Measurements from ENCODE around the gene FBXL16.

Gene FBXL16

GRCh38 chr16:721765-722540 is 16.4 kb upstream of the FBXL16 start:
- DNase-seq = no peak

- DNase-seq = peak; percentile 83
Measured at GRCh38 chr16:720990-721764, 15.6 kb upstream of the FBXL16 start, which contains the start of gene ANTKMT. ANTKMT (plus strand) TSS chr16:721146; CDS start chr16:721275, 129 bp downstream.

DNA sequence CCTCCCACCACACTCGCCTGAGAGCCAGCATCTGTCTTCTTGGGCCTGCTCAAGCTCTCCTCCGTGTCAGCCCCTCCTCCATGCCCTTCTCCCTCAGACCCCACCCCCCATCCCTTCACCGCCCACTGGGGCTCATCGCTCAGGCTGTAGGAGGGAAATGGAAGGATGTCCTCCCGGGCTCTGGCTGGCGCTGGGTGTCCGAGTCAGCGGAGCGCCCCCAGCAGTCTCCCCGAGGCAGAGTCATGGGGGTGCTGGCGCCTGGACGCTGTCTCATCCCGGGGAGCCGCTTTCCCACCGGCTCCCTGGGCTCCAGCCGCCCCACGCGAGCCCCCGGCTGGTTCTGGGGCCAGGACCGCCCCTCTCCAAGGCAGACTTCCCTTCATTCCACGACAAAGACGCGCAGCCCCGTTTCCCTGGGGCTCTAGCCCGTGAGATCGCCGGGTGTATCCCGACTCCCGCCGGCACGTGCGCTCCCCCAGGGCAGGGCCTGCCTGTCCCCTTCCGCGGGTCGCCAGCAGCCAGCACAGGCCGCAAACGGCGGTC is 14.9 kb upstream of the FBXL16 start:
- DNase-seq = peak; percentile 55

DNA sequence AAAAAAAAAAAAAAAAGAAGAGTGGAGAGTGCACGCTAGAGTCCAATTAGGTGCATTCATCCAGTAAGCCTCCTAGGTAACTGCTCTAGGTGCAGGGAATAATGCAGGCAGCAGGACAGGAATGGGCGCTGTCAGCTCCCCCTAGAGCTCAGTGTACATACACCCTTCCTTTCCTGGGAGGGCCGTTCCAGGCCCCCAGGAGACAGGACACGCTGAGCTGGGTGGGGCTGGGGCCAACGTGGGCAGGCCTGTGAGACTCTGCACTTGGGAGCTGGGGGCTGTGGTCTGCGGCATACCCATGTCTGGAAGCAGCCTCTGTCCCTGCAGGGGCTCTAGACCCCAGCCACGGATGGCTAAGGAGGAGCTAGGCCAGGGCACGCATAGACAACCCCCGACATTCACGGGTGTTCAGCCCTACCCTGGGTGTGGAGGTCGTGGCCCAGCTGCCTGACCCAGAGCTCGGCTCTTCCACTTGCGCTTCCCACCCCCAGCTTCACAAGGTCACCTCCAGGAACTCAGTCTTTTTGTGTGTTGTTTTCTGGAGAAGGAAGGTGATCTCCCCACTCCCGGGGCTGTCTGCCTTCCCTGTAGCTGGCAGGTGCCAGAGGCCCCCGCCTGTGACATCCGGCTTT is 14.3 kb upstream of the FBXL16 start:
- DNase-seq = no peak

DNA sequence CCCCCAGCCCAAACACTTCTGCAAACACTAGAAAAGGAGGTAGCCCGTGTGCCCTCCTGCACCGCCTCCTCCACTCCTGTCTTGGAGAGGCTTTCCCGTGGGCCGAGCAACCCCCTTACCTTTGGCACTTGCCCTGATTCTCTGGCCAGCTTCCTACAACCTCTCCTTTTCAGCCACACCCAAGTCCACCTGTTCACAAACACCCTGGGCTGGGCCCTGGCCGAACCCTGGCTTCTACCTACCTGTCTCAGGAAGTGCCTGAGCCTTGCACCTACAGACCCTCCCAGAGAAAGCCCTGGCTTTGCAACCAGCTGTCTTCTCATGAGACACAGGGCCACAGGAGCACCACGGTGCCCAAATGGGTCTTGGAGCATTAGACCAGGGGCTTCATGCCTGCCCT is 13.3 kb upstream of the FBXL16 start:
- no peak for DNase-seq

DNA sequence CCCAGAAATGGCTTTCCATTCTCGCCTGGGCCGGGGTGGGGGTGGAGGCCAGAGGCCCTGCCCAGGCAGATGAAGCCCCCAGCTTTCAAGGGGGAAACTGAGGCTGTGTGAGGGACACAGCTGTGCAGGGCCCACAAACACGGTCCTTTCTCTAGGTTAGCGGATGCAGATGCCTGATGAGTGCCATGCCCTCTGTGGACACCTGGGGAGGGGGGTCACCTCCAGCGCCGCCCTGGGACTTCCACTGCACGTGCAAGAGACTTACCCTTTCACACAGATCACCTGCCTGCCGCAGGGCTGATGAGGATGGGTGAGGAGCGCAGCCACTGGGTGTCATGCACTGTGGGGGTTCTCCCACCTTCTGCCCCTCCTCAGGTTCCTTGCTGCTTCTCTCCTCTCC is 12.8 kb upstream of the FBXL16 start:
- DNase-seq = no peak

DNA sequence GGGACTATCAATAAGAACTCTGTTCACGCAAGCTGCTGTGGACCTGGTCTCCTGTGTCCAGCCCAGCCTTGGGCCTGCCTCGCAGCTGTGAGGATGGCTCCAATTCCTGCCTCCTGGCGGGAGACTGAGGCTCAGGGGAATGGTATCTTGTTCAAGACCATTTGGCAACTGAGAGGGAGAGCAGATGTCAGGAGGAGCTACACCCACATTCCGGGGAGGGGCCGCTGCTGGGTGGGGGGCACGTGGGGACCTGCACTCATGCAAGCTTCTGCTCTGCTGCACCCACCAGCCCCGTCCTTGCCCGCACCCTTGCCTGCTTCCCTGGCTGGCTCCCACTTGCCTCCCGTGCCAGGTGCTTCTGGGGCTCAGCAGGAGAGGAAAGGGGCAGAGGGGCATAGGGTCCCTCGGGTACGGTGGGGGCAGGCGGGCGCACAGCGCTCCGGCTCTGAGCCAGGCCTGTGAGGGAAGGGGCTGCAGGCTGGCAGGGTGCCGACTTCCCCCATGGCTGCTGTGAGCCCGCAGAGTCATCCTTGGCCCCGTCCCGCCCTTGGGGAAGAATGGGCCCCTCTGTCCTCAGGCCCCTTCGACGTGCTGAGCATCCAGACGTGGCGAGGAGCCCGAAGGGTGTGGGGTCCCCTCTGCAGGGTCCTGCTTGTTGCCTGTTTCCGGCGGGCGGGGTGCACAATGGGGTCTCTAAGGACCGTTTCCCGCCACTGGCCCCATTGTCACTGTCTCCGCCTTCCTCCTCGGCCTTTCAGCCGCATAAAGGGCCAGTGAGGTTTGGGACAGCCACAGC is 12.0 kb upstream of the FBXL16 start:
- no peak for DNase-seq

- DNase-seq = no peak
Measured at GRCh38 chr16:716768-717325, 11.2 kb upstream of the FBXL16 start.

- no peak for DNase-seq
Measured at GRCh38 chr16:716200-716568, 10.6 kb upstream of the FBXL16 start.

GRCh38 chr16:715477-716199 is 10.0 kb upstream of the FBXL16 start:
- peak; percentile 35 for DNase-seq

DNA sequence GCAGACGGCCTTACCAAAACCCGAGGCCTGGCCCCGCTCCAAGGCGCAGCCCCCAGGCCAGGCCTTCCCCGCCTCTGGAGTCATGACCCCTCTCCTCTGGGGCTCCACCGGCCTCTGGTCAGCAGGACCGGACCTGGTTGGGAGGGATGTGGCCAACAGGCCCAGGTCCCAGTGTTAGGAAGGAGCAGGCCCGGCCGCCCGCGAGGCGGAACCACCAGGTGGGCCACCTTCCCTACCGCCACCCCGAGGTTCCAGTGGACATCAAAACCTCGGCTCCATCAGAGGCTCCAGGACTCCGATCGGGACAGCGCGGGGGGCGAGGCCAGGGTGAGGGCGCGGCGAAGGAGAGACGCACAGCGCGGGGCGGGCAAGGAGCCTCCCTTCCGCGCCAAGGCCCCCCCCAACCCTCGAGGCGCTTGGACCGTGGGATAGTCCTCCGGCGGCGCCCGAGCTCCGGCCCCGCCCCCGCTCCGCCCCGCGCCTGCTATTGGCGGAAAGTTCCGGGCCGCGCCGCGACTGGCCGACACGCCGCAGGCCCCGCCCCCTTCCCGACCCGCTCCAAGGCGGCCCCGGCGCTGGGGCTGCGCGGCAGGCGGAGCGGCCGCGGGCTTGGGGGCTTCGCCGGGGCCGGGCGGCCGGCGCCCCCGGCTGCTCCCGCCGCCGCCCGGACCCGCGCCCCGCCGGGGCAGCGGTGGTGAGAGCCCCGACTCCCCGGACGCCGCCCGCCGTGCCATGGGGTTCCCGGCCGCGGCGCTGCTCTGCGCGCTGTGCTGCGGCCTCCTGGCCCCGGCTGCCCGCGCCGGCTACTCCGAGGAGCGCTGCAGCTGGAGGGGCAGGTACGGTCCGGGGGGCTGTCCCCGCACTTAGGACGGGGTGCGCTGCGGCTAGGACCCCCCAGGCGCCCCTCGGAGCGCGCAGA is 9.2 kb upstream of the FBXL16 start, which contains the start of gene METRN:
TSS of gene METRN (plus strand) at position 561 of the 919 bp plus-strand sequence. CDS start at position 733, 172 bp downstream.
- peak; percentile 96 for DNase-seq

GRCh38 chr16:714079-714478 is 8.5 kb upstream of the FBXL16 start:
- no peak for DNase-seq

GRCh38 chr16:712740-713250 is 7.2 kb upstream of the FBXL16 start:
- DNase-seq = peak; percentile 68

GRCh38 chr16:711548-712320 is 6.1 kb upstream of the FBXL16 start:
- peak; percentile 89 for DNase-seq

GRCh38 chr16:711084-711483 is 5.5 kb upstream of the FBXL16 start:
- DNase-seq = no peak

DNA sequence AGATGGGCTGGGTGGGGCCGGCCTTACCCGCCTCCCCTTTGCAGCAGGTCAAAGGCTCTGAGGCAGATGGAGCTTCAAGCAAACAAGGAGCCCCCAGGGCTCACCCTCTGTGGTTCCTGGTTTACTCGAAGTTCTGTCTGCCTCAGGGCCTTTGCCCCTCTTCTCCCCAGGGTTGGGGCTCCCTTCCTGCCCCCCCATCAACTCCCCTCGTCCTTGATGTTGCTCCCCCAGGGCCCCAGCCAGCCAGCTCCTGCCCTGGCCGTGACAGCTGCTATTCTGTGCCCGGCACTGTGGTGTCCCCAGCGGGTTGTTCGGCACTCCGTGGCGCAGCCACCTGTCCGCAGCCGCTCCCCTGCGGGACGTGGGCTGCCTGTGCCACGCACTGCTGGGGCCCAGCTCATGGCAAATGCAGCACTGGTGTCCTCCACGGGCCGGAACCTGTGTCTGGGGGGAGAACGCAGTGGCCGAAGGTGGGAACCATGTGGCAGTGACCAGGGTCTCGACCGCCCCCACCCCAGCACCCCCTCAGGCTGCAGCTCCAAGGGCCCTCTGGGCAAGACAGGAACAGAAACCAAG is 5.0 kb upstream of the FBXL16 start:
- DNase-seq = no peak

GRCh38 chr16:709566-710499 is 4.2 kb upstream of the FBXL16 start:
- no peak for DNase-seq

GRCh38 chr16:708959-709358 is 3.4 kb upstream of the FBXL16 start:
- no peak for DNase-seq

Data from CD4-positive, alpha-beta T cell treated with Interleukin-17A for 4 hours (primary cell).